WTC11 (cell line): ENCODE results near the gene FBN3. TPM values are rescaled to one million over a fixed set of nuclear protein-coding genes. Genes with fewer than 3 reads are reported as not detected.

Experiments
- ATAC-seq: fragments of 200-7000 bp; cut with Tn5 transposase; 2 replicates; pipeline ENCODE4 v1.10.0; 2021; ENCODE audit warnings: mild to moderate bottlenecking, moderate library complexity
- CTCF ChIA-PET: fragments of 300-600 bp; sonication (Branson Sonifier 250); formaldehyde crosslinking; loops from one replicate; lab custom pipeline; 2021; ENCODE audit warnings: antibody characterized with exemption; lab: Charles Lee
- POLR2A ChIA-PET: fragments of 350-600 bp; sonication (Branson Sonifier 250); formaldehyde crosslinking; loops from one replicate; lab custom pipeline; 2021; ENCODE audit warnings: antibody characterized with exemption; lab: Charles Lee
- DNase-seq: peaks from one replicate; pipeline ENCODE4 v3.0.0; 2021; ENCODE audit warnings: low spot score
- H3K27ac Mint-ChIP-seq: 2 replicates; pipeline ENCODE4 v1.8.0; 2021; ENCODE audit warnings: mixed read lengths
- H3K27me3 Mint-ChIP-seq: 2 replicates; pipeline ENCODE4 v1.8.0; 2021; ENCODE audit warnings: low read depth, mild to moderate bottlenecking, moderate library complexity, mixed read lengths
- H3K36me3 Mint-ChIP-seq: 2 replicates; pipeline ENCODE4 v1.8.0; 2021; ENCODE audit warnings: mixed read lengths
- H3K4me1 Mint-ChIP-seq: 2 replicates; pipeline ENCODE4 v1.8.0; 2022; ENCODE audit warnings: mixed read lengths
- H3K4me3 Mint-ChIP-seq: 2 replicates; pipeline ENCODE4 v1.8.0; 2021; ENCODE audit warnings: mild to moderate bottlenecking, moderate library complexity, mixed read lengths
- H3K9me3 Mint-ChIP-seq: 2 replicates; pipeline ENCODE4 v1.8.0; 2021; ENCODE audit warnings: mixed read lengths
- ATF2 ChIP-seq: sonication (generic); formaldehyde crosslinking; IDR thresholded peaks from 2 replicates; pipeline ENCODE4 v1.8.1; 2022; ENCODE audit warnings: low read depth, missing genetic modification reagents, borderline replicate concordance
- CBFB ChIP-seq: sonication (generic); formaldehyde crosslinking; IDR thresholded peaks from 2 replicates; pipeline ENCODE4 v1.8.1; 2022; ENCODE audit warnings: mild to moderate bottlenecking, low read depth, missing genetic modification reagents
- E2F4 ChIP-seq: sonication (generic); formaldehyde crosslinking; IDR thresholded peaks from 2 replicates; pipeline ENCODE4 v1.8.1; 2022; ENCODE audit warnings: low read depth, mild to moderate bottlenecking, moderate library complexity, missing genetic modification reagents, borderline replicate concordance
- E2F5 ChIP-seq: sonication (generic); formaldehyde crosslinking; IDR thresholded peaks from 2 replicates; pipeline ENCODE4 v1.8.1; 2022; ENCODE audit warnings: mild to moderate bottlenecking, moderate library complexity, missing genetic modification reagents
- ELF4 ChIP-seq: sonication (generic); formaldehyde crosslinking; IDR thresholded peaks from 2 replicates; pipeline ENCODE4 v1.8.1; 2022; ENCODE audit warnings: low read depth, mild to moderate bottlenecking, moderate library complexity, missing genetic modification reagents
- ESRRA ChIP-seq: sonication (generic); formaldehyde crosslinking; IDR thresholded peaks from 2 replicates; pipeline ENCODE4 v1.8.1; 2022; ENCODE audit warnings: mild to moderate bottlenecking, missing genetic modification reagents, borderline replicate concordance
- GRHL2 ChIP-seq: fragments of 250-450 bp; sonication (Bioruptor Pico); IDR thresholded peaks from 2 replicates; pipeline ENCODE4 v1.8.0; 2022; ENCODE audit warnings: mild to moderate bottlenecking, moderate library complexity; ENCODE audit not compliant: insufficient replicate concordance, severe bottlenecking
- IRF1 ChIP-seq: sonication (generic); formaldehyde crosslinking; IDR thresholded peaks from 2 replicates; pipeline ENCODE4 v1.8.0; 2023; ENCODE audit warnings: missing genetic modification reagents
- MXD4 ChIP-seq: fragments of 250-450 bp; sonication (Bioruptor Pico); IDR thresholded peaks from 2 replicates; pipeline ENCODE4 v1.8.0; 2021; ENCODE audit warnings: mild to moderate bottlenecking, moderate library complexity, borderline replicate concordance
- OVOL2 ChIP-seq: fragments of 250-450 bp; sonication (Bioruptor Pico); IDR thresholded peaks from 2 replicates; pipeline ENCODE4 v1.9.0; 2021; ENCODE audit warnings: mild to moderate bottlenecking, borderline replicate concordance
- RORB ChIP-seq: fragments of 250-450 bp; sonication (Bioruptor Pico); IDR thresholded peaks from 2 replicates; pipeline ENCODE4 v1.9.0; 2021; ENCODE audit warnings: mild to moderate bottlenecking
- TEAD1 ChIP-seq: sonication (generic); formaldehyde crosslinking; IDR thresholded peaks from 2 replicates; pipeline ENCODE4 v1.8.0; 2022; ENCODE audit warnings: mild to moderate bottlenecking, missing genetic modification reagents
- ZBTB21 ChIP-seq: sonication (generic); formaldehyde crosslinking; IDR thresholded peaks from 2 replicates; pipeline ENCODE4 v1.8.1; 2023; ENCODE audit warnings: mild to moderate bottlenecking, missing genetic modification reagents, borderline replicate concordance
- ZNF121 ChIP-seq: sonication (generic); formaldehyde crosslinking; IDR thresholded peaks from 2 replicates; pipeline ENCODE4 v1.8.0; 2023; ENCODE audit warnings: missing genetic modification reagents
- ZNF219 ChIP-seq: sonication (generic); formaldehyde crosslinking; IDR thresholded peaks from 2 replicates; pipeline ENCODE4 v1.8.0; 2023; ENCODE audit warnings: missing genetic modification reagents, mild to moderate bottlenecking, borderline replicate concordance
- ZNF232 ChIP-seq: sonication (generic); formaldehyde crosslinking; IDR thresholded peaks from 2 replicates; pipeline ENCODE4 v1.8.0; 2022; ENCODE audit warnings: mild to moderate bottlenecking, missing genetic modification reagents
- ZNF416 ChIP-seq: fragments of 250-450 bp; sonication (Bioruptor Pico); IDR thresholded peaks from 2 replicates; pipeline ENCODE4 v1.9.0; 2021; ENCODE audit warnings: mild to moderate bottlenecking, inconsistent platforms
- ZNF423 ChIP-seq: fragments of 250-450 bp; sonication (Bioruptor Pico); IDR thresholded peaks from 2 replicates; pipeline ENCODE4 v2.1.2; 2022; ENCODE audit warnings: mild to moderate bottlenecking, moderate library complexity
- total RNA-seq: library from RNA; stranded (reverse); gene quantifications from 3 replicates; pipeline ENCODE4 v1.2.3, GENCODE V29; 2021
- TF ChIP-seq, protein P1 (sequence below): fragments of 200-600 bp; IDR thresholded peaks from 2 replicates; pipeline ENCODE4 v1.8.0; 2022; ENCODE audit warnings: antibody characterized with exemption
- TF ChIP-seq, protein P2 (sequence below): fragments of 250-450 bp; sonication (Bioruptor Pico); IDR thresholded peaks from 2 replicates; pipeline ENCODE4 v2.1.2; 2022; ENCODE audit warnings: mild to moderate bottlenecking, moderate library complexity
- TF ChIP-seq, protein P3 (sequence below): fragments of 250-450 bp; sonication (Bioruptor Pico); IDR thresholded peaks from 2 replicates; pipeline ENCODE4 v1.9.0; 2021; ENCODE audit warnings: moderate library complexity, mild to moderate bottlenecking, inconsistent platforms, borderline replicate concordance
- TF ChIP-seq, protein P4 (sequence below): sonication (generic); formaldehyde crosslinking; IDR thresholded peaks from 2 replicates; pipeline ENCODE4 v1.8.1; 2023; ENCODE audit warnings: mild to moderate bottlenecking, missing genetic modification reagents

Gene FBN3
- total RNA-seq, 1 experiment from 2014 or later: 54.8 TPM

DNA sequence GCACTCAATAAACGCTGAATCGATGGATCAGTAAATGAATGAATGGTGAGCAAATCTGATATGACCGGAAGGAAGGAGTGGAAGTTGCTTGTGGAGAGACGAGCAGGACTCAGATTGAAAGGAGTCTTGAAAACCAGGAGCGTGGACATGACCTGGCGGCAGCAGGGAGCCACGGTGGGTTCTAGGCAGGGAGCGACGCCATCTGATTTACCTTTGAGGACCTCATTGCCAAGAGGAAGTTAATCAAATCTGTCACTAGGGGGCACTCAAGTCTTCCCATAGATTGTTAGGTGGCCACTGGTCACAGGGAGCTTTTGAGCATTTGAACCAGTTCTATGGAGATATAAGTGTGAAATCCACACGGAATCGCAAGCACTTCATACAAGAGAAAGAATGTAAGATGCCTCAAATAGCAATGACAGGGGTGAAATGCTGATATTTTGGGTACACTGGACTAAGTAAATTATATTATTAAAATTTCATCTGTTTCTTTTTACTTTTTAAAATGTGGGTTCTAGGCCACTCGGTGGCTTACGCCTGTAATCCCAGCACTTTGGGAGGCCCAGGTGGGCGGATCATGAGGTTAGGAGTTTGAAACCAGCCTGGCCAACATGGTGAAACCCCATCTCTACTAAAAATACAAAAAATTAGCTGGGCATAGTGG is 9.2 kb upstream of the FBN3 start (continued):
- TF ChIP-seq, protein P1, sequence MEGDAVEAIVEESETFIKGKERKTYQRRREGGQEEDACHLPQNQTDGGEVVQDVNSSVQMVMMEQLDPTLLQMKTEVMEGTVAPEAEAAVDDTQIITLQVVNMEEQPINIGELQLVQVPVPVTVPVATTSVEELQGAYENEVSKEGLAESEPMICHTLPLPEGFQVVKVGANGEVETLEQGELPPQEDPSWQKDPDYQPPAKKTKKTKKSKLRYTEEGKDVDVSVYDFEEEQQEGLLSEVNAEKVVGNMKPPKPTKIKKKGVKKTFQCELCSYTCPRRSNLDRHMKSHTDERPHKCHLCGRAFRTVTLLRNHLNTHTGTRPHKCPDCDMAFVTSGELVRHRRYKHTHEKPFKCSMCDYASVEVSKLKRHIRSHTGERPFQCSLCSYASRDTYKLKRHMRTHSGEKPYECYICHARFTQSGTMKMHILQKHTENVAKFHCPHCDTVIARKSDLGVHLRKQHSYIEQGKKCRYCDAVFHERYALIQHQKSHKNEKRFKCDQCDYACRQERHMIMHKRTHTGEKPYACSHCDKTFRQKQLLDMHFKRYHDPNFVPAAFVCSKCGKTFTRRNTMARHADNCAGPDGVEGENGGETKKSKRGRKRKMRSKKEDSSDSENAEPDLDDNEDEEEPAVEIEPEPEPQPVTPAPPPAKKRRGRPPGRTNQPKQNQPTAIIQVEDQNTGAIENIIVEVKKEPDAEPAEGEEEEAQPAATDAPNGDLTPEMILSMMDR: peak; percentile 57
- TF ChIP-seq ELF4 (CRISPR knock-in tag) (no peak), E2F5 (no peak), ZNF121 (CRISPR knock-in tag) (no peak), ZNF416 (CRISPR knock-in tag) (no peak), ESRRA (CRISPR knock-in tag) (no peak), TEAD1 (CRISPR knock-in tag) (no peak), GRHL2 (no peak), CBFB (CRISPR knock-in tag) (no peak)
- TF ChIP-seq, protein P2, sequence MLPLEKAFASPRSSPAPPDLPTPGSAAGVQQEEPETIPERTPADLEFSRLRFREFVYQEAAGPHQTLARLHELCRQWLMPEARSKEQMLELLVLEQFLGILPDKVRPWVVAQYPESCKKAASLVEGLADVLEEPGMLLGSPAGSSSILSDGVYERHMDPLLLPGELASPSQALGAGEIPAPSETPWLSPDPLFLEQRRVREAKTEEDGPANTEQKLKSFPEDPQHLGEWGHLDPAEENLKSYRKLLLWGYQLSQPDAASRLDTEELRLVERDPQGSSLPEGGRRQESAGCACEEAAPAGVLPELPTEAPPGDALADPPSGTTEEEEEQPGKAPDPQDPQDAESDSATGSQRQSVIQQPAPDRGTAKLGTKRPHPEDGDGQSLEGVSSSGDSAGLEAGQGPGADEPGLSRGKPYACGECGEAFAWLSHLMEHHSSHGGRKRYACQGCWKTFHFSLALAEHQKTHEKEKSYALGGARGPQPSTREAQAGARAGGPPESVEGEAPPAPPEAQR: 0 out of 2 replicates have a peak, but pooled peaks have one; percentile 16

DNA sequence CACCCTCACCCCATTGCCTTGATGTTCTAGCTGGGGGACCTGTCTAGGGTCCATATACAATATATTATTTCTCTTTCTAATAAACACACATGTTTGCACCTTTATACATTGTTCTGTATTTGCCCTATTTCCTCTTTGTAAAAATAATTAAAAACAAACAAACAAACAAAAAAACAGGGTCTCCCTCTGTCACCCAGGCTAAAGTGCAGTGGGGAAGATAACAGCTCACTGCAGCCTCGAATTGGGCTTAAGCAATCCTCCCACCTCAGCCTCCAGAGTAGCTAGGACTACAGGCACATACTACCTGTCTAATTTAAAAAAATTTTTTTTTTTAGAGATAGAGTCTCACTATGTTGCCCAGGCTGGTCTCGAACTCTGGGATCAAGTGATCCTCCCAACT is 5.9 kb upstream of the FBN3 start:
- peaks cover 14% of the 10 kb centered on the region for H3K4me1 Mint-ChIP-seq
- no peak for ATAC-seq
- no peak for DNase-seq
- ChIA-PET POLR2A (no interaction called here), CTCF (interaction anchor here (0.7 to 1.6 kb wide), 9 partner anchors 10 to 211 kb away, joined by 3 to 8 read pairs (median 4); no protein-coding TSS in a partner anchor)
- no peaks in the 10 kb centered on the region for H3K9me3 Mint-ChIP-seq
- peaks cover 3% of the 10 kb centered on the region; the same call in 1 of the 2 replicates for H3K27me3 Mint-ChIP-seq
- no peak overlapping the region for H3K27ac Mint-ChIP-seq
- H3K36me3 Mint-ChIP-seq: no peaks in the 10 kb centered on the region
- no peak overlapping the region for H3K4me3 Mint-ChIP-seq
- TF ChIP-seq, protein P3, sequence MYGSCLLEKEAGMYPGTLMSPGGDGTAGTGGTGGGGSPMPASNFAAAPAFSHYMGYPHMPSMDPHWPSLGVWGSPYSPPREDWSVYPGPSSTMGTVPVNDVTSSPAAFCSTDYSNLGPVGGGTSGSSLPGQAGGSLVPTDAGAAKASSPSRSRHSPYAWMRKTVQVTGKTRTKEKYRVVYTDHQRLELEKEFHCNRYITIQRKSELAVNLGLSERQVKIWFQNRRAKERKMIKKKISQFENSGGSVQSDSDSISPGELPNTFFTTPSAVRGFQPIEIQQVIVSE (CRISPR knock-in tag): no peak
- TF ChIP-seq IRF1: no peak
- TF ChIP-seq ZNF219 (CRISPR knock-in tag): no peak
- TF ChIP-seq ZNF423: no peak
- no peak for TF ChIP-seq ZNF232 (CRISPR knock-in tag)
- TF ChIP-seq ZBTB21 (CRISPR knock-in tag): no peak
- TF ChIP-seq MXD4 (CRISPR knock-in tag): no peak
- TF ChIP-seq ATF2: no peak
- TF ChIP-seq RORB (CRISPR knock-in tag): no peak
- TF ChIP-seq, protein P4, sequence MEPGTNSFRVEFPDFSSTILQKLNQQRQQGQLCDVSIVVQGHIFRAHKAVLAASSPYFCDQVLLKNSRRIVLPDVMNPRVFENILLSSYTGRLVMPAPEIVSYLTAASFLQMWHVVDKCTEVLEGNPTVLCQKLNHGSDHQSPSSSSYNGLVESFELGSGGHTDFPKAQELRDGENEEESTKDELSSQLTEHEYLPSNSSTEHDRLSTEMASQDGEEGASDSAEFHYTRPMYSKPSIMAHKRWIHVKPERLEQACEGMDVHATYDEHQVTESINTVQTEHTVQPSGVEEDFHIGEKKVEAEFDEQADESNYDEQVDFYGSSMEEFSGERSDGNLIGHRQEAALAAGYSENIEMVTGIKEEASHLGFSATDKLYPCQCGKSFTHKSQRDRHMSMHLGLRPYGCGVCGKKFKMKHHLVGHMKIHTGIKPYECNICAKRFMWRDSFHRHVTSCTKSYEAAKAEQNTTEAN (CRISPR knock-in tag): no peak
- no peak for TF ChIP-seq OVOL2 (CRISPR knock-in tag)
- no peak for TF ChIP-seq E2F4
